DND-41 (cell line): ENCODE data around the gene TVP23C.

Source experiments
- ATAC-seq: fragments of 200-7000 bp; cut with Tn5 transposase; 3 replicates; pipeline ENCODE4 v1.9.1; 2021; ENCODE audit warnings: low read depth; ENCODE audit not compliant: insufficient read depth
- DNase-seq: peaks from one replicate; pipeline ENCODE4 v3.0.0-alpha.2; 2020
- H2AFZ ChIP-seq: 2 replicates; pipeline ENCODE4 v1.6.0; 2012; ENCODE audit warnings: low read depth, low read length
- H3K27ac ChIP-seq: 2 replicates; pipeline ENCODE4 v1.5.1; 2012; ENCODE audit warnings: low read length, inconsistent platforms
- H3K27me3 ChIP-seq: fragments of 200-600 bp; sonication (generic); 2 replicates; pipeline ENCODE4 v1.6.0; 2012; ENCODE audit warnings: low read length, mild to moderate bottlenecking, inconsistent platforms; ENCODE audit not compliant: insufficient read depth, poor library complexity
- H3K36me3 ChIP-seq: 2 replicates; pipeline ENCODE4 v1.5.1; 2012; ENCODE audit warnings: low read length, inconsistent platforms; ENCODE audit not compliant: insufficient read depth
- H3K4me1 ChIP-seq: 2 replicates; pipeline ENCODE4 v1.5.1; 2012; ENCODE audit warnings: mild to moderate bottlenecking, low read length; ENCODE audit not compliant: insufficient read depth
- H3K4me2 ChIP-seq: 2 replicates; pipeline ENCODE4 v1.6.0; 2012; ENCODE audit warnings: mild to moderate bottlenecking, moderate library complexity, low read length, inconsistent platforms; ENCODE audit not compliant: insufficient read depth
- H3K4me3 ChIP-seq, 2 experiments: fragments of 200-600 bp in 1 of 2; shearing (Covaris generic) in 1 of 2; 2 replicates each; pipeline ENCODE4 v1.5.1; 2012 to 2016; ENCODE audit warnings: inconsistent platforms in 2 of 2, low read length in 2 of 2, mild to moderate bottlenecking in 2 of 2, low read depth in 1 of 2, moderate library complexity in 1 of 2
- H3K79me2 ChIP-seq: 2 replicates; pipeline ENCODE4 v1.6.0; 2012; ENCODE audit warnings: low read length, inconsistent platforms; ENCODE audit not compliant: insufficient read depth
- H3K9ac ChIP-seq: 2 replicates; pipeline ENCODE4 v1.6.0; 2012; ENCODE audit warnings: low read depth, mild to moderate bottlenecking, inconsistent platforms, low read length, moderate library complexity
- H3K9me3 ChIP-seq: 2 replicates; pipeline ENCODE4 v1.5.1; 2012; ENCODE audit warnings: low read length, moderate library complexity, mild to moderate bottlenecking, inconsistent platforms; ENCODE audit not compliant: insufficient read depth, severe bottlenecking
- H4K20me1 ChIP-seq: 2 replicates; pipeline ENCODE4 v1.6.0; 2012; ENCODE audit warnings: low read length; ENCODE audit not compliant: insufficient read depth
- CTCF ChIP-seq: IDR thresholded peaks from 2 replicates; pipeline ENCODE4 v1.5.1; 2012; ENCODE audit warnings: borderline replicate concordance, low read length, moderate library complexity, mild to moderate bottlenecking; ENCODE audit not compliant: poor library complexity, severe bottlenecking; ENCODE audit errors: extremely low read depth
- EZH2 ChIP-seq: IDR thresholded peaks from 3 replicates; pipeline ENCODE4 v1.6.1; 2012; ENCODE audit warnings: borderline replicate concordance, low read depth, mild to moderate bottlenecking, moderate library complexity, low read length, inconsistent platforms; ENCODE audit not compliant: severe bottlenecking

TVP23C gene

GRCh38 chr17:15479703-15480102 is 83.6 kb downstream of the TVP23C start:
- Histone ChIP-seq H3K36me3 (no peaks in the 10 kb centered on the region), H3K27ac (no peak overlapping the region), H3K79me2 (no peaks in the 10 kb centered on the region), H3K4me2 (no peak overlapping the region), H3K9ac (no peak overlapping the region), H4K20me1 (no peaks in the 10 kb centered on the region), H2AFZ (no peak overlapping the region), H3K27me3 (no peaks in the 10 kb centered on the region), H3K9me3 (no peaks in the 10 kb centered on the region), H3K4me3 (no peak overlapping the region), H3K4me1 (peaks cover 9% of the 10 kb centered on the region)
- DNase-seq (no peak), ATAC-seq (no peak)
- no peak for TF ChIP-seq EZH2
- no peak for TF ChIP-seq CTCF

GRCh38 chr17:15478845-15479244 is 84.4 kb downstream of the TVP23C start:
- H2AFZ ChIP-seq, result no peak overlapping the region
- no peaks in the 10 kb centered on the region for H3K79me2 ChIP-seq
- H4K20me1 ChIP-seq, result no peaks in the 10 kb centered on the region
- no peaks in the 10 kb centered on the region for H3K27me3 ChIP-seq
- no peak overlapping the region for H3K4me2 ChIP-seq
- no peak for ATAC-seq
- H3K27ac ChIP-seq, result no peak overlapping the region
- no peak overlapping the region for H3K4me3 ChIP-seq
- no peak for DNase-seq
- no peak overlapping the region for H3K9ac ChIP-seq
- peaks cover 9% of the 10 kb centered on the region for H3K4me1 ChIP-seq
- no peak for TF ChIP-seq EZH2
- TF ChIP-seq CTCF, result no peak
- H3K9me3 ChIP-seq, result no peaks in the 10 kb centered on the region
- H3K36me3 ChIP-seq, result no peaks in the 10 kb centered on the region

GRCh38 chr17:15475631-15476354 is 87.5 kb downstream of the TVP23C start:
- H3K4me2 ChIP-seq, result no peak overlapping the region
- no peaks in the 10 kb centered on the region for H4K20me1 ChIP-seq
- peaks cover 9% of the 10 kb centered on the region for H3K4me1 ChIP-seq
- DNase-seq (no peak), ATAC-seq (no peak)
- H3K9me3 ChIP-seq, result no peaks in the 10 kb centered on the region
- H2AFZ ChIP-seq, result no peak overlapping the region
- no peak overlapping the region for H3K4me3 ChIP-seq
- H3K36me3 ChIP-seq, result no peaks in the 10 kb centered on the region
- H3K27ac ChIP-seq, result no peak overlapping the region
- no peak overlapping the region for H3K9ac ChIP-seq
- no peak for TF ChIP-seq EZH2
- no peak for TF ChIP-seq CTCF
- H3K27me3 ChIP-seq, result no peaks in the 10 kb centered on the region
- no peaks in the 10 kb centered on the region for H3K79me2 ChIP-seq
